Right lobe of liver (tissue), 4 donors: ENCODE data around the gene DSCAML1.

ENCODE experiments used
- POLR2A ChIP-seq: fragments of 450-650 bp; IDR thresholded peaks from one replicate; pipeline ENCODE4 v1.6.1; 2017; ENCODE audit warnings: antibody characterized with exemption, mild to moderate bottlenecking
- TF ChIP-seq, protein P1 (sequence below), 4 donors: fragments of 200-600 bp in 3 of 4; fragments of 450-650 bp in 1 of 4; IDR thresholded peaks; one replicate each; pipeline versions ENCODE4 v1.5.1 to v1.8.0; 2016 to 2022; ENCODE audit warnings: antibody characterized with exemption in 4 of 4, mild to moderate bottlenecking in 2 of 4
- donor health status: DM: no; HTN: no; CAD: no.
- donor health status: DM: no; HTN: no; CAD: no.
- donor health status: DM: no; HTN: yes; CAD: no.

DNA sequence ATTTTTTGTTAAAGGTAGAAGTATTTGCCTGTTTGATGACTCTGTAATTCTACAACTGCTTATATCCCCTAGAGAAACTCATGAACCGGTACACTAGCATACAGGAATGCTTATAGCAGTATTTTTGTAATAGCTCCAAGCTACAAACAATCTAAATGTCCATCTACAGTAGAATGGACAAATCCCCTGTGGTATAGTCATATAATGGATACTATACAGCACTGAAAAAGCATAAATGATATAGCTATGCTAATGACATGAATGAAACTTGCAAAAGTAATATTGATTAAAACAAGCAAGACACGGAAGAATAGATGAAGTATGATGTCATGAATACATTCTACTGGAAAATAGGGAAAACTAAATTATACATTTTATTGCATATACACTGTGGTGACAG lies 326.4 kb downstream of the DSCAML1 start:
- TF ChIP-seq, protein P1, sequence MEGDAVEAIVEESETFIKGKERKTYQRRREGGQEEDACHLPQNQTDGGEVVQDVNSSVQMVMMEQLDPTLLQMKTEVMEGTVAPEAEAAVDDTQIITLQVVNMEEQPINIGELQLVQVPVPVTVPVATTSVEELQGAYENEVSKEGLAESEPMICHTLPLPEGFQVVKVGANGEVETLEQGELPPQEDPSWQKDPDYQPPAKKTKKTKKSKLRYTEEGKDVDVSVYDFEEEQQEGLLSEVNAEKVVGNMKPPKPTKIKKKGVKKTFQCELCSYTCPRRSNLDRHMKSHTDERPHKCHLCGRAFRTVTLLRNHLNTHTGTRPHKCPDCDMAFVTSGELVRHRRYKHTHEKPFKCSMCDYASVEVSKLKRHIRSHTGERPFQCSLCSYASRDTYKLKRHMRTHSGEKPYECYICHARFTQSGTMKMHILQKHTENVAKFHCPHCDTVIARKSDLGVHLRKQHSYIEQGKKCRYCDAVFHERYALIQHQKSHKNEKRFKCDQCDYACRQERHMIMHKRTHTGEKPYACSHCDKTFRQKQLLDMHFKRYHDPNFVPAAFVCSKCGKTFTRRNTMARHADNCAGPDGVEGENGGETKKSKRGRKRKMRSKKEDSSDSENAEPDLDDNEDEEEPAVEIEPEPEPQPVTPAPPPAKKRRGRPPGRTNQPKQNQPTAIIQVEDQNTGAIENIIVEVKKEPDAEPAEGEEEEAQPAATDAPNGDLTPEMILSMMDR (IDR thresholded peaks at IDR 0.05) = no peak
- no peak for TF ChIP-seq POLR2A
